RWPE2 (cell line): ENCODE data around the gene KRT85.
A peak's percentile ranks its signal among the peaks of the same experiment; 100 is the strongest.
"Not testable (repeated sequence)": the region's sequence is repeated elsewhere in the genome, so short reads cannot be mapped to it uniquely, and the experiment has no call there.

Experiments
- ATAC-seq: fragments of 200-7000 bp; cut with Tn5 transposase; 3 replicates; pipeline ENCODE4 v1.9.1; 2021; ENCODE audit warnings: low read depth
- DNase-seq: peaks from one replicate; pipeline ENCODE4 v3.0.0-alpha.2; 2020; ENCODE audit warnings: low spot score
- H3K27ac ChIP-seq: fragments of 450-650 bp; 2 replicates; pipeline ENCODE4 v1.5.1; 2017; ENCODE audit warnings: mild to moderate bottlenecking; ENCODE audit not compliant: poor library complexity, severe bottlenecking
- H3K27me3 ChIP-seq: fragments of 250-450 bp; sonication (Bioruptor Pico); 2 replicates; pipeline ENCODE4 v1.5.1; 2021; ENCODE audit warnings: mild to moderate bottlenecking, moderate library complexity; ENCODE audit not compliant: insufficient read depth, poor library complexity, severe bottlenecking
- H3K36me3 ChIP-seq: fragments of 250-450 bp; sonication (Bioruptor Pico); 2 replicates; pipeline ENCODE4 v1.5.1; 2020; ENCODE audit warnings: low read depth, mild to moderate bottlenecking, moderate library complexity
- H3K4me1 ChIP-seq: fragments of 250-450 bp; sonication (Bioruptor Pico); 2 replicates; pipeline ENCODE4 v1.5.1; 2021; ENCODE audit warnings: mild to moderate bottlenecking, moderate library complexity; ENCODE audit not compliant: insufficient read depth, poor library complexity, severe bottlenecking
- H3K4me3 ChIP-seq: fragments of 250-450 bp; sonication (Bioruptor Pico); 2 replicates; pipeline ENCODE4 v1.5.1; 2021; ENCODE audit warnings: mild to moderate bottlenecking, moderate library complexity; ENCODE audit not compliant: severe bottlenecking
- H3K9me3 ChIP-seq: fragments of 250-450 bp; sonication (Bioruptor Pico); 2 replicates; pipeline ENCODE4 v1.5.1; 2021; ENCODE audit warnings: mild to moderate bottlenecking, moderate library complexity; ENCODE audit not compliant: severe bottlenecking
- CTCF ChIP-seq: fragments of 450-650 bp; IDR thresholded peaks from one replicate; pipeline ENCODE4 v1.5.1; 2017; ENCODE audit warnings: mild to moderate bottlenecking, moderate library complexity; ENCODE audit not compliant: poor library complexity, severe bottlenecking

Gene KRT85

DNA sequence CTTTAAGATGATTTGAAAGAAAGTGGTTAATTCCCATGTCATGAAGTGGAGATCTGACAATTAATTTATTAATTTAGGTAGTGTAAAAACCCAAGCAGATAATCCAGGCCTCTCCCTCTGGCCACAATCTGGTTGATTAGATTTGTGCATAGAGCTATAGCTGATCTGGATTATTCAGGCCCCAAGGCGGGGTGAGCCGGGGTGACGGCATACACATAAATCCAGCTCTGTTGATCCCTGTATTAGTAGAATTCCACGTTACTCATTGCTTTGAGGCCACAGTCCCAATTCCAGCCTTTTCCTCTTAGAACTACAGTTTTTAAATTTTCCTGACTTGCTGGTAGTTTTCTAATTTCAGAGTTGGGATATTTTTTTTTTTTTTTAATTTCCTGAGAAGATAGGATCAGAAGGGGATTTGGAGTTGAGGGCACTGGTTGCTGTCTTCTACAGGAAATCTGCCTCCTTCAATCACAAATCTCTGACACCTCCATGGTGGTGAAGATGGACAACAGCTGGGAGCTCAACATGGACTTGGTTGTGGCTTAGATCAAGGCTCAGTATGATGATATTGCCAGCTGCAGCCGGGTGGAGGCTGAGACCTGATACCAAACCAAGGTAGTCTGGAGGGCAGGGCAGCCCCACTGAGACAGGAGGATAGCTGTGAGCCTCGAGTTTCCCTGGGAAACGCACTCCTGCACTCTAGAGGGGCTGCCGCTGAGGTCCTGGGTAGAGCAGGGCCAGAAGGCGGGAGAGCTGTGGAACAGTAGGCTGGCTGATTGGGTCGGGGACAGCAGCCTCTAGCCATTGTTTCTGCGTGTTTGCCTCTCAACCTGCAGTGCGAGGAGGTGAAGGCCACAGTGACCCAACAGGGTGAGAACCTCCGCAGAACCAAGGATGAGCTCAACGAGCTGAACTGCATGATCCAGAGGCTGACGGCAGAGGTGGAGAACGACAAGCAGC lies 19.4 kb downstream of the KRT85 start:
- no peak overlapping the region for H3K4me3 ChIP-seq
- no peak for TF ChIP-seq CTCF
- peaks cover 20% of the 10 kb centered on the region for H3K4me1 ChIP-seq
- ATAC-seq (no peak), DNase-seq (peak; percentile 32)
- no peaks in the 10 kb centered on the region for H3K9me3 ChIP-seq
- H3K27me3 ChIP-seq, result no peaks in the 10 kb centered on the region
- no peak overlapping the region for H3K27ac ChIP-seq
- no peaks in the 10 kb centered on the region for H3K36me3 ChIP-seq

GRCh38 chr12:52347016-52347415 lies 20.3 kb downstream of the KRT85 start:
- peak; percentile 41 for DNase-seq
- no peak for TF ChIP-seq CTCF
- Histone ChIP-seq H3K4me3 (no peak overlapping the region), H3K27ac (no peak overlapping the region), H3K36me3 (no peaks in the 10 kb centered on the region), H3K4me1 (peaks cover 20% of the 10 kb centered on the region), H3K27me3 (no peaks in the 10 kb centered on the region), H3K9me3 (no peaks in the 10 kb centered on the region)
- ATAC-seq, result no peak

DNA sequence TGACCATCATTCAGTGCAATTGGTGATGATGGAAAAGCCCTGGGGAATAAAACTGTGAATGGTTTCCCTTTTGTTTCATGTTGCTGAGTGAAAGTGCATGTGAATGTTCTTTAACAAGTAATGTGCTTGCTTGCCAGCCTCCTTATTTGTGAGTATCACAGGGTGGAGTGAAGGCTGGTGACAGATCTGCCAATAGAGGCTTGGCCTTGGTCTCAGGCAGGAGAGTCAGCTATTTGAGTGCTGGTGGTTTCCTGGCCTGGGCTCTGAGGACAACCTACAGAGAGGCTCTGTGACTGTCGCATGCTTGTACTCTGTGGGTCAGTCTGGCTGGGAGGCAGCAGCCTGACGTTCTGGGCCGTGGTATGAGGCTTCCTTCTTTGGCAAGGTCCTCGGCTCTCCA lies 20.7 kb downstream of the KRT85 start:
- no peaks in the 10 kb centered on the region for H3K27me3 ChIP-seq
- DNase-seq (peak; percentile 14), ATAC-seq (no peak)
- TF ChIP-seq CTCF, result no peak
- no peaks in the 10 kb centered on the region for H3K36me3 ChIP-seq
- no peak overlapping the region for H3K4me3 ChIP-seq
- H3K4me1 ChIP-seq, result peaks cover 20% of the 10 kb centered on the region
- H3K9me3 ChIP-seq, result no peaks in the 10 kb centered on the region
- H3K27ac ChIP-seq, result peak overlapping the region; percentile 68

DNA sequence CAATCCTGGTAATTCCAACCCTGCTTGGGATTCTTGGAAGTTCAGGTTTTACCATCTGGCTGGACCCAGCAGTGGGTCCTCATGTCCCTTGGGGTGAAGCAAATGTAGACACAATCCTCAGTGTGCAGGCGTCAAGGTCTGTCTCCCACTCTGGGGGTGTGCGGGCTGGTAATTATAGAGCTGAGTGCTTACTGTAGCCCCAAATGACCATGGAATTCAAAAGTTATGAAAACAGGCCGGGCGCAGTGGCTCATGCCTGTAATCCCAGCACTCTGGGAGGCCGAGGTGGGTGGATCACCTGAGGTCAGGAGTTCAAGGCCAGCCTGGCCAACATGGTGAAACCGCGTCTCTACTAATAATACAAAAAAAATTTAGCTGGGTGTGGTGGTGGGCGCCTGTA lies 22.2 kb downstream of the KRT85 start:
- not testable (repeated sequence) for H3K36me3 ChIP-seq, ATAC-seq, H3K27me3 ChIP-seq, H3K4me3 ChIP-seq, H3K9me3 ChIP-seq
- peak overlapping the region; percentile 68 for H3K27ac ChIP-seq
- DNase-seq, result peak; percentile 29
- H3K4me1 ChIP-seq, result peaks cover 20% of the 10 kb centered on the region

- ATAC-seq (no peak), DNase-seq (peak; percentile 26)
- Histone ChIP-seq H3K9me3 (no peaks in the 10 kb centered on the region), H3K4me3 (no peak overlapping the region), H3K4me1 (peaks cover 15% of the 10 kb centered on the region), H3K27me3 (no peaks in the 10 kb centered on the region), H3K36me3 (no peaks in the 10 kb centered on the region), H3K27ac (no peak overlapping the region)
- TF ChIP-seq CTCF, result no peak
Observed at GRCh38 chr12:52344111-52344510, 23.2 kb downstream of the KRT85 start.
